GM19328 (cell line): ENCODE data around the gene PRTG.

Experiments
- ATAC-seq: cut with Tn5 transposase; IDR thresholded peaks from one replicate; pipeline ENCODE4 v1.9.1; 2021; ENCODE audit warnings: mild to moderate bottlenecking, moderate library complexity; ENCODE audit not compliant: unreplicated experiment

PRTG gene

GRCh38 chr15:55576943-55577342 lies 166.0 kb downstream of the PRTG start:
- ATAC-seq: no peak

- ATAC-seq: no peak
These were observed 168.9 kb downstream of the PRTG start for GRCh38 chr15:55574096-55574495.

- no peak for ATAC-seq
These were observed 169.7 kb downstream of the PRTG start for GRCh38 chr15:55573224-55573623.

- ATAC-seq: no peak
These were observed 178.4 kb downstream of the PRTG start for GRCh38 chr15:55564347-55565145.

- no peak for ATAC-seq
These were observed 180.4 kb downstream of the PRTG start for GRCh38 chr15:55562601-55563000.
